Astrocyte of the spinal cord (primary cell): ENCODE results near the gene PROS1.
A peak's percentile ranks its signal among the peaks of the same experiment; 100 is the strongest.

ENCODE experiments used
- DNase-seq: peaks from one replicate; pipeline ENCODE4 v3.0.0; 2011; ENCODE audit warnings: low read depth, low spot score
- H3K4me3 ChIP-seq: 2 replicates; pipeline ENCODE4 v1.5.1; 2011; ENCODE audit warnings: low read depth, mild to moderate bottlenecking, low read length, moderate library complexity
- CTCF ChIP-seq: IDR thresholded peaks from 2 replicates; pipeline ENCODE4 v1.5.1; 2012; ENCODE audit warnings: low read depth, mild to moderate bottlenecking, low read length, inconsistent platforms
- in situ Hi-C: cut with HindIII; loops from 2 replicates; pipeline ENCODE4 v1.10.0; 2017; ENCODE audit warnings: low sequenced_read_pairs

Gene PROS1

DNA sequence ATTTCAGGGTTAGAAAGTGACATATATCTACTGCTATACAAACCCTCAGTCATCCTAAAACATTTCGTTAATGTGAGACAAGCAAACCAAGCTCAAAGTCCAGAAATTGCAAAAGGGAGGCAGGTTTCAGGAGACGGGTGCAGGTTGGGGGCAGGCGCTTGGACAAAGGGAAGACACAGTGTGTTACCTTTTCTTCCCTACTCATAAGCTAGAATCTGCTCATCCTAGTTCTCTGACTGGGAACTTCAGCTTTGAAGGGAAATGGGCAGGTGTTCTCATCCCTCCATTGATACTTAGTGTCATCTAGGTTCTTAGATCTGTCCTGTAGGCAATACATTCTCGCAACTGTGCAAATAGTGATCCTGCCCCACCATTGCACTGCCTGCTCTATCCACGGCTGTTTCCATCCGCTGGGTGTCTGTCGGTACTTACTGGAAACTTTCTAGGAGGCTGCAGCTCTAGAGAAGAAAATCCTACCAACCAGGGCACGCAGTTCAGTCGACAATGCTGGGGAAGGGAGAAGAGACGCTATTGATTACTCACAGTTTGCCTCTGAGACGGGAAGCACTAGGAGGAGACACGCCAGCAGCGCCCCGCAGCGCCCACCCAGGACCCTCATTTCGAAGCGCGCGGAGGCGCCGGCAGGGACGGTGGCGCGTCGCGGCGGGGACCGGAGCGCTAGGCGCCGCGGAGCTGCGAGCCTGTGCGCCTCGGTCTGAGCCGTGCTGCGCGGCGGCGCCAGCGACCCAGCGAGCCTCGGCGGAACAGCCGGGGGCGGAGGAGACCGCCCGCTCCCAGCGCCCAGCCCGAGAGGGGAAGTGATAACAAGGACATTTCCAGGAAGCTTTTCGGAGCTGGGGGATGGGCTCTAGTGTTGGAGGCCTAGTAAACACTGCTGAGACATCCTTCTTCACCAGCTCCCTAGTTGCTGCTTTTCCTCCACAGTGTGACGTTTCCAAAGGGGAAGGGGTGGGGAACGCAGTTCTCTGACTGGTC, at the start of gene PROS1:
PROS1 (minus strand) TSS at position 766 of the 996 bp plus-strand sequence; CDS start at position 619, 147 bp downstream.
- peak; percentile 74 for DNase-seq
- TF ChIP-seq CTCF = no peak
- peak within 1 kb of the TSS; percentile 55 for H3K4me3 ChIP-seq
- in situ Hi-C loops = no loop called here

DNA sequence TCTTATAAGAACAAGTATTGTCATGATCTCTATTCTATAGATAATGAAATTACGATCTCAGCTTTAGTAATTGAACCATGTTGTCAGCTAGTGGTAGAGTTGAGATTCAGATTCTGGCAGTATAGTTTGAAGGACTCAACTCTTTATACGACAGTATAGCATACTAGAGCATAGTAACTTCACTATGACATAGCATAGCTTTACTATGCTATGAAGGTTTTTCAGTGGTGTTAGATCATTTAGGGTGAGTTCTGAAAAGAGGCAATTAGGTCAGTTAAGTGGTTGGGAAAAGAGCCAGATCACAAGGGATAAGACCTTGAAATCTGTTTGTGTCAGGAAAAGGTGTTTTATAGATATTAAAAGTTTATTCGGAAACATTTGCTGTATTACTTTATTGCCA, 46.6 kb upstream of the PROS1 start:
- no peak for DNase-seq
- no peak for TF ChIP-seq CTCF
- in situ Hi-C loops = no loop called here
- no peak overlapping the region for H3K4me3 ChIP-seq

- in situ Hi-C loops = no loop called here
- no peak for DNase-seq
- no peak for TF ChIP-seq CTCF
- H3K4me3 ChIP-seq = no peak overlapping the region
These were observed 46.0 kb upstream of the PROS1 start for GRCh38 chr3:94019659-94020058.

DNA sequence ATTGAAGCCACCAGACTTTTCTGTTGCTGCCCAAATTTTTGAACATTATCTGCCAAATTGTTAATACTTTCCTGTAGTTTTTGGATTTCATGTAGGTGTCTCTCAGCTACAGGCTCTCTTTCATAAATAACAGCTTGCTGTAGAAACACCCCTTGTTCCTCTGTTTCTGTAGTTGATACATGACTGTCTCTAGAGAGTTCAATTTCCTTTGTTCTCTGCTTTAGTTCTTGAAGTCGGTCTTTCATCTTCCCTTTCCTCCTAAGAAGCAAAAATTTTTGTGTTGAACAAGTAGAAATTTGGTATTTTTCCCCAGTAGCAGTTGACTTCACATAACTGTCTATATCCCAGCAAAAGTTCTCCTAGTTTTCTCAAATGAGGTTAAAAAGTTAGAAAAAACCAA, 41.3 kb upstream of the PROS1 start:
- in situ Hi-C loops = no loop called here
- no peak for TF ChIP-seq CTCF
- DNase-seq = no peak

DNA sequence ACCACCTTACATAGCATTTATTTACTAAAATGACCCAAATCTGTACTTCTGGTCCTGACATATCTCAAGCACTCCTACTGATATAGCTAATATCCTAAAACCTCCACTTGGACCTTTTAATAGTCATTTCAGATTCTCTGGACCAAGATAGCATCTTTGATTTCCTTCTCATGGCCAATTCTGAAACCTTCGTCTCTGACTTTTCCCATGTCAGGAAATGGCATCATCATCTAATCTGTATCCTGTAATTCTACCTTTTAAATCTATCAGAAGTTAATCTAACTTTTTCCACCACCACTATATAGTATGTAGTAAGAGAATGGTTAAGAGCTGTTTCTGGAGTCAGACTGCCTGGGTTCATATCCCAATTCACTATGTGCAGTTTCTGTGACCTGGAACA, 38.5 kb upstream of the PROS1 start:
- in situ Hi-C loops = no loop called here
- no peak for DNase-seq
- no peak for TF ChIP-seq CTCF
- no peak overlapping the region for H3K4me3 ChIP-seq

More for the DNA sequence above, 41.3 kb upstream of the PROS1 start:
- no peak overlapping the region for H3K4me3 ChIP-seq

- TF ChIP-seq CTCF = no peak
- in situ Hi-C loops = no loop called here
- DNase-seq = no peak
- no peak overlapping the region for H3K4me3 ChIP-seq
These were observed 37.6 kb upstream of the PROS1 start for GRCh38 chr3:94011233-94011711.
